DOHH2 (cell line): ENCODE measurements around the gene EXD1.
A peak's percentile ranks its signal among the peaks of the same experiment; 100 is the strongest.

Experiments used
- H3F3A ChIP-seq: fragments of 200-600 bp; sonication (generic), shearing (Covaris generic); 2 replicates; pipeline ENCODE4 v1.6.0; 2016; ENCODE audit warnings: antibody characterized with exemption, mild to moderate bottlenecking; ENCODE audit not compliant: control insufficient read depth, insufficient read depth
- H3K27ac ChIP-seq: fragments of 200-600 bp; sonication (generic); 2 replicates; pipeline ENCODE4 v1.5.1; 2014; ENCODE audit warnings: low read depth, mild to moderate bottlenecking, low read length, moderate library complexity
- H3K27me3 ChIP-seq: fragments of 200-600 bp; sonication (generic); 2 replicates; pipeline ENCODE4 v1.6.1; 2014; ENCODE audit warnings: mild to moderate bottlenecking, low read length, mixed read lengths; ENCODE audit not compliant: control insufficient read depth
- H3K36me3 ChIP-seq: fragments of 200-600 bp; sonication (generic); 2 replicates; pipeline ENCODE4 v1.6.1; 2014; ENCODE audit warnings: mild to moderate bottlenecking, low read length, moderate library complexity, mixed read lengths; ENCODE audit not compliant: control insufficient read depth
- H3K4me1 ChIP-seq: fragments of 200-600 bp; sonication (generic); 2 replicates; pipeline ENCODE4 v1.6.1; 2014; ENCODE audit warnings: mild to moderate bottlenecking, low read length, mixed read lengths; ENCODE audit not compliant: control insufficient read depth
- H3K4me2 ChIP-seq: fragments of 200-600 bp; sonication (generic); 2 replicates; pipeline ENCODE4 v1.6.0; 2014; ENCODE audit warnings: mild to moderate bottlenecking, low read length, moderate library complexity
- H3K4me3 ChIP-seq: fragments of 200-600 bp; sonication (generic); 2 replicates; pipeline ENCODE4 v1.5.1; 2014; ENCODE audit warnings: mild to moderate bottlenecking, low read length, mixed read lengths
- H3K79me2 ChIP-seq: fragments of 200-600 bp; sonication (generic); 2 replicates; pipeline ENCODE4 v1.6.1; 2014; ENCODE audit warnings: mild to moderate bottlenecking, low read length, mixed read lengths; ENCODE audit not compliant: control insufficient read depth
- H3K9me2 ChIP-seq: fragments of 200-600 bp; sonication (generic); replicated peaks from 2 replicates; pipeline ENCODE4 v1.6.1; 2014; ENCODE audit warnings: mild to moderate bottlenecking, low read length, mixed read lengths; ENCODE audit not compliant: control insufficient read depth
- H3K9me3 ChIP-seq: fragments of 200-600 bp; sonication (generic); 2 replicates; pipeline ENCODE4 v1.6.1; 2014; ENCODE audit warnings: antibody characterized with exemption, low read length, mixed read lengths; ENCODE audit not compliant: control insufficient read depth, insufficient read depth
- H4K20me1 ChIP-seq: fragments of 200-600 bp; sonication (generic); 2 replicates; pipeline ENCODE4 v1.6.0; 2014; ENCODE audit warnings: low read depth, mild to moderate bottlenecking, antibody characterized with exemption, low read length, moderate library complexity; ENCODE audit not compliant: control insufficient read depth, insufficient read depth
- CTCF ChIP-seq: fragments of 200-600 bp; sonication (generic); IDR thresholded peaks from one replicate; pipeline ENCODE4 v1.5.1; 2014; ENCODE audit warnings: antibody characterized with exemption, mild to moderate bottlenecking, low read depth, low read length; ENCODE audit not compliant: poor library complexity, severe bottlenecking
- EZH2phosphoT487 ChIP-seq: fragments of 200-600 bp; sonication (generic); IDR thresholded peaks from 2 replicates; pipeline ENCODE4 v1.6.1; 2017; ENCODE audit warnings: borderline replicate concordance, mild to moderate bottlenecking, antibody characterized with exemption, low read length, moderate library complexity, mixed read lengths

Gene EXD1

GRCh38 chr15:41230345-41230649 lies 260 bp downstream of the EXD1 start:
- TF ChIP-seq EZH2phosphoT487 (no peak), CTCF (no peak)
- Histone ChIP-seq H3K27ac (no peak overlapping the region; the same call in 1 of the 2 replicates), H3K4me2 (peak overlapping the region; percentile 94), H3K9me2 (no peaks in the 10 kb centered on the region), H3K4me1 (peaks cover 19% of the 10 kb centered on the region), H3K36me3 (no peaks in the 10 kb centered on the region), H3K4me3 (peak overlapping the region; percentile 93), H3K79me2 (peaks cover 33% of the 10 kb centered on the region), H4K20me1 (no peaks in the 10 kb centered on the region), H3F3A (peaks cover 6% of the 10 kb centered on the region; the same call in 1 of the 2 replicates), H3K27me3 (0 out of 2 replicates have a peak, but pooled peaks cover 2% of the 10 kb centered on the region), H3K9me3 (no peaks in the 10 kb centered on the region)

- TF ChIP-seq CTCF (no peak), EZH2phosphoT487 (no peak)
These were observed 11.2 kb downstream of the EXD1 start for GRCh38 chr15:41219381-41219780.

GRCh38 chr15:41218851-41219250 lies 11.7 kb downstream of the EXD1 start:
- Histone ChIP-seq H3K27ac (no peak overlapping the region), H3F3A (no peaks in the 10 kb centered on the region), H3K79me2 (no peaks in the 10 kb centered on the region), H3K4me3 (no peak overlapping the region), H3K9me2 (no peaks in the 10 kb centered on the region), H3K9me3 (no peaks in the 10 kb centered on the region), H3K4me2 (no peak overlapping the region), H3K4me1 (no peaks in the 10 kb centered on the region), H3K27me3 (peaks cover 36% of the 10 kb centered on the region), H4K20me1 (no peaks in the 10 kb centered on the region), H3K36me3 (no peaks in the 10 kb centered on the region)
- TF ChIP-seq CTCF (no peak), EZH2phosphoT487 (no peak)

More at GRCh38 chr15:41219381-41219780, 11.2 kb downstream of the EXD1 start:
- Histone ChIP-seq H3K9me3 (no peaks in the 10 kb centered on the region), H3K36me3 (no peaks in the 10 kb centered on the region), H3F3A (no peaks in the 10 kb centered on the region), H3K79me2 (no peaks in the 10 kb centered on the region), H3K4me2 (no peak overlapping the region), H3K27ac (no peak overlapping the region), H3K4me3 (no peak overlapping the region), H3K4me1 (no peaks in the 10 kb centered on the region), H3K27me3 (peaks cover 36% of the 10 kb centered on the region), H3K9me2 (no peaks in the 10 kb centered on the region), H4K20me1 (no peaks in the 10 kb centered on the region)

- no peaks in the 10 kb centered on the region for H3K9me2 ChIP-seq
- no peaks in the 10 kb centered on the region for H3K36me3 ChIP-seq
- no peak overlapping the region for H3K4me2 ChIP-seq
- H4K20me1 ChIP-seq, result no peaks in the 10 kb centered on the region
- TF ChIP-seq CTCF, result no peak
- no peak for TF ChIP-seq EZH2phosphoT487
- H3K27me3 ChIP-seq, result peaks cover 36% of the 10 kb centered on the region
- H3K79me2 ChIP-seq, result no peaks in the 10 kb centered on the region
- no peaks in the 10 kb centered on the region for H3F3A ChIP-seq
- H3K4me1 ChIP-seq, result no peaks in the 10 kb centered on the region
- H3K27ac ChIP-seq, result no peak overlapping the region
- no peak overlapping the region for H3K4me3 ChIP-seq
- no peaks in the 10 kb centered on the region for H3K9me3 ChIP-seq
These were observed 14.8 kb downstream of the EXD1 start for GRCh38 chr15:41215708-41216107.
